ENCODE results near the gene TRAIP.

DNA sequence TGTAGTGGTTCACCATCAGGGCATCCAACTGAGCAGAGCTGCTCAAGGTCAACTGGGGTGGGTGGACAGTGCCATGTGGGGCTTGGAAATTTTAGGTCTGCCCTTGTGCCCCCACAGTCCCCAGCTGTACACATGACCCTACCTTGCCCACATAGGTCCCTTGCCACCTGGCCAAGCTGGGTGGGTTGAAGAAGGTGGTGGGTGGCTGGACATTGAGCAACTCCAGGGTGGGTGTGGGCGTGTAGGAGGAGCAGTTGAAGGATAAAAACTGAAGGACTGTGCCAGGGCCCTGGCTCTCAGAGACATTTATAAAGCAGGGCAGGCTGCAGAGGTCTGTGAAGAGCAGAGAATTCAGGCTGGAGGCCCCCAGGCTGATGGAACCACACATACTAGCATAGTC lies 57.3 kb downstream of the TRAIP start:
- TF ChIP-seq, protein P1, sequence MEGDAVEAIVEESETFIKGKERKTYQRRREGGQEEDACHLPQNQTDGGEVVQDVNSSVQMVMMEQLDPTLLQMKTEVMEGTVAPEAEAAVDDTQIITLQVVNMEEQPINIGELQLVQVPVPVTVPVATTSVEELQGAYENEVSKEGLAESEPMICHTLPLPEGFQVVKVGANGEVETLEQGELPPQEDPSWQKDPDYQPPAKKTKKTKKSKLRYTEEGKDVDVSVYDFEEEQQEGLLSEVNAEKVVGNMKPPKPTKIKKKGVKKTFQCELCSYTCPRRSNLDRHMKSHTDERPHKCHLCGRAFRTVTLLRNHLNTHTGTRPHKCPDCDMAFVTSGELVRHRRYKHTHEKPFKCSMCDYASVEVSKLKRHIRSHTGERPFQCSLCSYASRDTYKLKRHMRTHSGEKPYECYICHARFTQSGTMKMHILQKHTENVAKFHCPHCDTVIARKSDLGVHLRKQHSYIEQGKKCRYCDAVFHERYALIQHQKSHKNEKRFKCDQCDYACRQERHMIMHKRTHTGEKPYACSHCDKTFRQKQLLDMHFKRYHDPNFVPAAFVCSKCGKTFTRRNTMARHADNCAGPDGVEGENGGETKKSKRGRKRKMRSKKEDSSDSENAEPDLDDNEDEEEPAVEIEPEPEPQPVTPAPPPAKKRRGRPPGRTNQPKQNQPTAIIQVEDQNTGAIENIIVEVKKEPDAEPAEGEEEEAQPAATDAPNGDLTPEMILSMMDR (IDR thresholded peaks at IDR 0.05) = no peak
- TF ChIP-seq POLR2A (IDR thresholded peaks at IDR 0.05) (no peak), POLR2AphosphoS5 (IDR thresholded peaks at IDR 0.05) (no peak)

Measured in gastroesophageal sphincter (tissue), 3 donors.